ENCODE data around the gene PDLIM4.

The PDLIM4 gene

GRCh38 chr5:132254321-132254977 lies 3.0 kb upstream of the PDLIM4 start:
- no peak for DNase-seq

DNA sequence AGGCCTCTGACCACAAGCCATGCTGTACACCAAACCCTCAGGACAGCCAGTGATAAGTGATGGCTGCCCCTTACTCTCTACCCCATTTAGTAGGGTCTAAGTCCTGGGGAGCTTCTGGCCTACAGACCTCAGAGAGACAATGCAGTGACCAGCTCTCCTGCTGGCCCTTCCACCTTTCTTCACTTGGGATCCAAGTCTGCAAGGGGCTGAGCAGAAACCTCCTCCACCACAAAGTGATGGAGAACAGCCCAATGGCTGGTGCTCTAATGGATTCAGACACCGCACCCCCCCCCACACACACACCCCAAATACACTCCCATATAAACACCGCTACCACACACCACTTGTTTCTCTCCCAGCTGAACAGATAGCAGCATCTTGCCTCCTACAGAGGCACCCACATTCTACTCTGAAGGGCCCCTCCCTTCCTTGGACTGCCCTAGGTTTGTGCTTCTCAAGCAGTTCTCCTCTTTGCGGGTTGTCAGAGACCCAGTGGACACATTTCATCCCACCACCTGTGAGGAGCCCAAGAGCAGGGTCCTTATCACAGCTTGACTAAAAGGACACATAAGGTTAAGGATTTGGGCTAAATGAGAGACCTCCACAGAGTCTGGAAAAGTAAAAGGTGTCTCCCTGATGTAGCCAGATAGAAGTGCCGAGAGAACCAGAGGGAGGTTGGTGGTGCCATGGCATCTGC lies 1.3 kb upstream of the PDLIM4 start:
- DNase-seq: no peak

DNA sequence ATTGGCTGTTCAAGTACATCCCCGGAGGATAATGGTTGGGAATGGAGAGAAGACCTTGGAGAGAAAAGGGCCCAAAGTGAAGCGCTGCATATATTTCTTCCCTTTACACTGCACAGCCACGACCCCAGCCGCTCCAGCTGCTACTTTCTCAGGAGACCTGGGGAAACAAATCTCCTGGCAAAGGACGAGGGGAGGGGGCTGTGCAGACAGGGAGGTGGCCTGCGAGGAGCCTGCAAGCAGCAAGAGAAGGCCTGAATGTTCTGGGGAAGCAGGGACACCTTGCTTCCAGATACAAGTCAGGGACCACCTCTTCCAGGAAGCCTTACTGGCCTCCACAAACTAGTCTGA lies 739 bp upstream of the PDLIM4 start:
- no peak for DNase-seq

GRCh38 chr5:132258102-132259068 lies 889 bp downstream of the PDLIM4 start:
- DNase-seq: no peak

DNA sequence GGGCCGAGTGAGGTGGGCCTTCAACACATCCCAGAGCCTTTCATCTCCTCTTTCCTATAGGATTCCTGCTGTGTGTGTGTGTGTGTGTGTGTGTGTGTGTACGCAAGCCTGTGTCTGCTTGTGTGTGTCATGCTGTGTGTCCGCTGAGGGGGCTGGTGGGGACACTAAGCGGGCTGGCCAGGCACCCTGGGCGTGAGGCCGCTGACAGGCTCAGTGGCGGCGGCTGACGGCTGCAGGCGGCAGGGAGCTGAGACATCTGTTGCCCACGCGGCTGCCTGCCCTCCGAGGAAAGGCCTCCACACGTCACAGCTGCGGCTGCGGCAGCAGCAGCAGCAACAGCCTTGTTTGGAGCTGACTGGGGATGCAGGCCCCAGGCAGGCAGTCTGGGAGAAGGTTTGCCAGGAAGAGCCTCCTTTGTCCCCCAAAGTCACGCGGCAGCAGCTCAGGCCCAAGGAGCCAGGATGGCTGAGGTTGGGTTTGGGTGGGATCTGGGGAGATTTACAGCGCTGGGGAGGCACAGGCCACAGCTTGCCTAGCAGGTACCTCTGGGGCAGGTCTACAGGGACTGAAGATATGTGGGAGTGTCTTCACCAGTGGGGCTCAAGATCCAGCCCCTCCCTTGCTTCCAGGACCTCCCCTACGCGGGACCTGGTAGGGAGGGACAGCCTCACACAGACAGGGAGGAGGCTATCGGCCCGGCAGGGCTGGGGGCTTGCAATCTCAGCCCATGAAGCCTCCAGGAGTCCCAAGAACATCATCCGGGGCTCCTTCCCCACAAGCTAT lies 1.8 kb downstream of the PDLIM4 start:
- DNase-seq: no peak

DNA sequence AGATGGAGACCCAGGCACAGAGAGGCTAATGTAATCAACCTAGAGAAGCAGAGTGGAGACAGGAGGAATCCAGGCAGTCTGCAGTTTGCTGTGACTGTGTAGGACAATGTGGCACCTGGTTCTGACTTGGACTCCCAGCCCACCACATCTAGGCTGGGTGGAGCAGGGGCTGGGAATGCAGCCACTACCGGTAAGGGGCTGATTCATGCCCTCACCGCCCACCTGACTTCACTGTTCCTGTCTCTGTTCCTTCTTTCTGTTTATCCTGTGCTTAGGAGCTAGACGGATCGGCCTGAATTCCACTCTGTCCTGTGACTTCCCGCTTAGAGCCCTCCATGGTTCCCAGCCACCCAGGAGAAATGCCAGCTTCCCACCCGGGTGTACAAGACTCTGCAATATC lies 2.6 kb downstream of the PDLIM4 start:
- no peak for DNase-seq

DNA sequence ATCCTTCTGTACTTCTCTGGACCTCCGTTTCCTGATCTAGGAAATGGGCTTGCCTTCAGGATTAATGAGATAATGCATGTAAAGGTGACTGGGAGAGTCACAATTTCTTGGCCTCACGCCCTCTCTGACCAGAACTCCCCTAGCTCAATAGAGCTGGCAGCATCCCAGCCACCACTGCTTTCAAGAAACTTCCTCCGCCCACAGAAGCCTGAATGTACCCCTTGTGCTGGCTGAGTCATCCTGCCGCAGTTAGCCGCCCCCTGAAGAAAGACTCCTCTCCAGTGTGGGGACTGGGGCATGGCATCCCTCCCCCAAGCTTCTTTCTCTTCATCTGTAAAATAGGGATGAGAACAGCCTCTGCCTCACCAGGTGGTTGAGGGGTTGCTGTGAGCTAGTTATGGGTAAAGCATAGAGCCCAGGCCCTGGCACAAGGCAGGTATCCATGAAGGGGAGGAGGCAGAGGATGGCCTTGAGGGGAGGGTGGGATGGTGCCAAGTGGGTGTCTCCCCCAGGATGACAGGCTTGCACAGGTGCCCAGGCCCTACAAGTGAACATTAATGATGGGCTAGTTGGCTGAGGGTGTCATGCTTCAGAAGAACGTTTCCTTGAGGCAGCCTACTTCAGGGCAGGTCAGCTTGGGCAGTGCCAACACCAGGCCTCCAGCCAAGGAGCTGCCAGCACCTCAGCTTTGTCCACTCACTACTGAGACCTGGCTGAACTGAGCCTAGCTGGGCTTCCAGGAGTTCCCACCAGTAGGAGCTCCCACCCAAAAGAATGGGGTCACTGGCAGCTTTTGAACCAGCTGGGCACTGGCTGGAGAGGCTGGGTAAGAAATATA lies 3.4 kb downstream of the PDLIM4 start:
- DNase-seq: no peak

DNA sequence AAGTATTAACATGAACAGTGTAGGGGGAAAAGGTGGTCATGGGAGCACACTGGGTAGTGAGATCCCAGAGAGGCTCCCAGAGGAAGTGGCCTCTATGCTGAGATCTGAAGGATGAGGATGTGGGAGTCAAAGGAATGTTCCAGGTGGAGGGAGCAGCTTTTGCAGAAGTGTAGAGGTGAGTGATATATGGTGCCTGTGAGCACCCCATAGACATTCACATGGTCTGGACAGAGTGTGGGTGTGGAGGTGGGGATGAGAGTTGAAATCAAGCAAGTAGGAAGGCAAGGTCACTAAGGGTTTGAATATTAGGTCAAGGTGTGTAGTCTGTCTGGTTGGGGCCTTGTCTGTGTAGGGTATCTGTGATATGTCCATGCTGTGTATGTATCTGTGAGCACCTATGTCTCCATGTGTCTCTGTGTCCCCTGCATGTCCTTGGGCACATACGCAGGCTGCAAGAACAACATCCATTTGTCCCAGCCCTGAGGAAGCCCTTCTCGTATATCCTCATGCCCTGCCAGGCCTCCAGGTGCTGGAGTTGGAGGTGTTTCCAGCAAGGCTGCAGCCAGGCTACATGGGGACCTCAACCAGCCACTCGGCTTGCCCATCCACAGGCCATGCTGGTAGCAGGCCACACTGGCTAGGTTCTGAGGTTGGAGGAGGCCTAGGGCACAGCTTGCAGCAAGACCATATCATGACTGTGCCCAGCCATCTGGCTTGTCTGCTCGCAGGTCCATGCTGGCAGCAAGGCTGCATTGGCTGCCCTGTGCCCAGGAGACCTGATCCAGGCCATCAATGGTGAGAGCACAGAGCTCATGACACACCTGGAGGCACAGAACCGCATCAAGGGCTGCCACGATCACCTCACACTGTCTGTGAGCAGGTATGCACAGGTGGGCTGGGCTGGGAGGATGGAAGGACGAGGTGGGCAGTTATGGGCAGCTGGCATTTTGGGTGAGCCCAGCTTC lies 4.7 kb downstream of the PDLIM4 start:
- DNase-seq: no peak

DNA sequence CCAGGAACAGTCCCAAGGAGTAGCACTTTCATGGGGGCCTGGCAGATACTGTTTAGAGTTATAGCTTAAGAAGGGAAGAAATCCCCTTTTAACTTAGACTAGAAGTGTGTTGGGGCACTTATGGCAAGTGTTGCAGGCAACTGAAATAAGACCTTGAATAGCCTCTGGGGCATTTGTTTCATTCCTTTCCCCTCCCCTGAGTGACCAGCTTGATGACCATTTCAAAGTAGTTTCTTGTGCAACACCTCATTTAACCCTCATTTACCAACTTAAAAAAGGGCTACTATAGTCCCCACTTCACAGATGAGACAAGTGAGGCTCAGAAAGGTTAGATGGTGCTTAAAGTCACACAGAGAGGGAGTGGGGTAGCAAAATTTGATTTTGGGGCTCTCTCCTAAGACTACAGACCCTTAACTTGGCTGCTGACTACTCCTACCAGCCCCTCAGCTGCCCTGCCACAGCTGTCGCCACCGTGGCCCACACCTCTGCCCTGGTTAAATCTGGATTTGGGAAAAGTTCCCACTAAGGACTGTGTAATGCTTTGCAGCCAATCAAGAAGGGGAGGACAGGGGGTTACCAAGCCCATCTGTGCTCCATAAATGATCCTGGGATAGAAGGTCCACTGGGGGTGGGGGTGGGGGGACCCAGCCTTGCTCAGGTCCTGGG lies 5.5 kb downstream of the PDLIM4 start:
- no peak for DNase-seq

DNA sequence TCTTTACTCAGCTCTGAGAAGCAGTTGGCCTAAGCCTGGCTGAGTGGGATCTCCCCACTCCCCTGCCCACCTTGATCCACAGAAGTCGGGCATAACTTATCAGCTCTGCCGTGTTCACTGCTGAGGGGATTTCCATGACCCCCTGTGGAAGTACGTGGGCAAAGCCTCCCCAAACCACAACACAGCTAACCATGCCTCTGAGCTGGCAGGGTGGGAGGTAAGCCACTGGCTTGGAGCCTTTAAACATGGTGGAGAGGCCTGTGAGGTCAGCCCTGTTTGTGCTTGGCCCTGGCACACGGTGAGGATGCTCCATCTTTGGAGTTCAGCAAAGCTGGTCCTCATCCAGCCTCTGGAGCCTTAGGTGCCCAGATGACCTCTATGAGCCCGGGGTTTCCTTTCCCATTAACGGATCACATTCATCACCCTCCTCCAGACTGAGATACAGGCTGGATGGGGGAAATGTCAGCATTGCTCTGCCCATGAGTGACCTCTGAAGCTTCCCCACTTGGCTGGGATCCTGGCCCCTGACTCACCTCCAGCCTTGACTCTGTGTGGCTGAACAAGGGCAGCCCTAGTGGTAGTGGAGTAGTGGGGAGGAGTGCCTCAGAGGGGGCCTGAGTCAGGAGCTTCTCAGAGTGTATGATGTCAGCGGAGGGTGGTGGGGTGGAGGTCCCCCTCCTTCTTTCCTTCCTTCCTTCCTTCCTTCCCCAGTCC lies 6.2 kb downstream of the PDLIM4 start:
- no peak for DNase-seq

GRCh38 chr5:132264546-132265335 lies 7.2 kb downstream of the PDLIM4 start:
- no peak for DNase-seq

- no peak for DNase-seq
Measured at GRCh38 chr5:132265336-132266030, 8.0 kb downstream of the PDLIM4 start.

GRCh38 chr5:132266031-132266835 lies 8.7 kb downstream of the PDLIM4 start:
- no peak for DNase-seq

- no peak for DNase-seq
Measured at GRCh38 chr5:132266836-132267160, 9.3 kb downstream of the PDLIM4 start.

- no peak for DNase-seq
Measured at GRCh38 chr5:132267166-132267739, 9.8 kb downstream of the PDLIM4 start.

GRCh38 chr5:132267931-132268768 lies 10.7 kb downstream of the PDLIM4 start:
- DNase-seq: no peak
